Mesenchymal stem cell (in vitro differentiated cells and primary cell): ENCODE data around the gene LDAH.
A peak's percentile ranks its signal among the peaks of the same experiment; 100 is the strongest.

Source experiments
- DNase-seq: peaks from one replicate; pipeline ENCODE4 v3.0.0-alpha.2; 2013
- H2AFZ ChIP-seq: one replicate; pipeline ENCODE4 v1.6.1; 2013; ENCODE audit warnings: low read depth, mild to moderate bottlenecking, control low read depth, inconsistent platforms, low read length, moderate library complexity
- H2AK5ac ChIP-seq: 2 replicates; pipeline ENCODE4 v1.6.1; 2013; ENCODE audit warnings: low read length, moderate library complexity, mild to moderate bottlenecking, inconsistent platforms; ENCODE audit not compliant: severe bottlenecking
- H2BK120ac ChIP-seq: one replicate; pipeline ENCODE4 v1.6.1; 2013; ENCODE audit warnings: low read depth, mild to moderate bottlenecking, inconsistent platforms, low read length, moderate library complexity
- H2BK12ac ChIP-seq, 2 experiments: one replicate each; pipeline ENCODE4 v1.6.1; 2013; ENCODE audit warnings: inconsistent platforms in 2 of 2, low read length in 2 of 2, mild to moderate bottlenecking in 2 of 2, moderate library complexity in 2 of 2, control low read depth in 1 of 2
- H2BK15ac ChIP-seq: one replicate; pipeline ENCODE4 v1.6.1; 2013; ENCODE audit warnings: mild to moderate bottlenecking, low read depth, inconsistent platforms; ENCODE audit not compliant: poor library complexity, severe bottlenecking
- H2BK5ac ChIP-seq: 2 replicates; pipeline ENCODE4 v1.6.1; 2013; ENCODE audit warnings: low read depth, mild to moderate bottlenecking, low read length, control low read depth, inconsistent platforms; ENCODE audit not compliant: poor library complexity, severe bottlenecking
- H3K14ac ChIP-seq, 2 experiments: one replicate each; pipeline ENCODE4 v1.6.1; 2013; ENCODE audit warnings: inconsistent platforms in 2 of 2, low read length in 2 of 2, control low read depth in 1 of 2, mild to moderate bottlenecking in 1 of 2, moderate library complexity in 1 of 2
- H3K18ac ChIP-seq, 2 experiments: one replicate each; pipeline ENCODE4 v1.6.1; 2013; ENCODE audit warnings: inconsistent platforms in 2 of 2, low read length in 2 of 2, control low read depth in 1 of 2, low read depth in 1 of 2, mild to moderate bottlenecking in 1 of 2
- H3K23ac ChIP-seq, 2 experiments: one replicate each; pipeline ENCODE4 v1.6.1; 2013; ENCODE audit warnings: inconsistent platforms in 2 of 2, low read length in 2 of 2, mild to moderate bottlenecking in 2 of 2, moderate library complexity in 2 of 2, control low read depth in 1 of 2
- H3K27ac ChIP-seq: 2 replicates; pipeline ENCODE4 v1.5.1; 2013; ENCODE audit warnings: mild to moderate bottlenecking, moderate library complexity, low read length, control low read depth, inconsistent platforms; ENCODE audit not compliant: poor library complexity, severe bottlenecking
- H3K27me3 ChIP-seq, 2 experiments: 2 replicates each; pipeline versions ENCODE4 v1.6.1 to v1.7.0; 2013; ENCODE audit warnings: low read length in 2 of 2, mild to moderate bottlenecking in 2 of 2, moderate library complexity in 2 of 2, control low read depth in 1 of 2, inconsistent platforms in 1 of 2; ENCODE audit not compliant: control insufficient read depth in 1 of 2, insufficient read depth in 1 of 2
- H3K36me3 ChIP-seq, 2 experiments: 2 replicates each; pipeline versions ENCODE4 v1.6.1 to v1.7.0; 2013; ENCODE audit warnings: low read length in 2 of 2, control low read depth in 1 of 2, inconsistent platforms in 1 of 2, low read depth in 1 of 2, mild to moderate bottlenecking in 1 of 2; ENCODE audit not compliant: insufficient read depth in 2 of 2, control insufficient read depth in 1 of 2
- H3K4ac ChIP-seq, 2 experiments: one replicate each; pipeline ENCODE4 v1.6.1; 2013; ENCODE audit warnings: inconsistent platforms in 2 of 2, low read length in 2 of 2, mild to moderate bottlenecking in 2 of 2, moderate library complexity in 2 of 2, control low read depth in 1 of 2, low read depth in 1 of 2
- H3K4me1 ChIP-seq: 2 replicates; pipeline ENCODE4 v1.6.1; 2013; ENCODE audit warnings: low read depth, low read length, control low read depth; ENCODE audit not compliant: control insufficient read depth, insufficient read depth
- H3K4me2 ChIP-seq: 2 replicates; pipeline ENCODE4 v1.6.1; 2013; ENCODE audit warnings: low read length, mild to moderate bottlenecking, inconsistent platforms; ENCODE audit not compliant: poor library complexity, severe bottlenecking
- H3K4me3 ChIP-seq, 2 experiments: 2 replicates each; pipeline versions ENCODE4 v1.5.1 to v1.7.0; 2013; ENCODE audit warnings: low read length in 2 of 2, mild to moderate bottlenecking in 2 of 2, control low read depth in 1 of 2, low read depth in 1 of 2; ENCODE audit not compliant: insufficient read depth in 1 of 2
- H3K79me1 ChIP-seq: replicated peaks from 2 replicates; pipeline ENCODE4 v1.6.1; 2013; ENCODE audit warnings: mild to moderate bottlenecking, control low read depth, low read length, inconsistent platforms; ENCODE audit not compliant: poor library complexity, severe bottlenecking
- H3K9ac ChIP-seq: 2 replicates; pipeline ENCODE4 v1.7.0; 2013; ENCODE audit warnings: mild to moderate bottlenecking, low read length, moderate library complexity
- H3K9me3 ChIP-seq: 2 replicates; pipeline ENCODE4 v1.7.0; 2013; ENCODE audit warnings: mild to moderate bottlenecking, low read length; ENCODE audit not compliant: control insufficient read depth
- H4K8ac ChIP-seq: one replicate; pipeline ENCODE4 v1.6.1; 2013; ENCODE audit warnings: inconsistent platforms, mild to moderate bottlenecking, low read length, moderate library complexity
- H4K91ac ChIP-seq: one replicate; pipeline ENCODE4 v1.6.1; 2013; ENCODE audit warnings: mild to moderate bottlenecking, low read length, inconsistent platforms
- WGBS: methylation state at CpG from one replicate; pipeline ENCODE4 v1.1.7; 2013; ENCODE audit warnings: mixed read lengths; 5-methylcytosine and 5-hydroxymethylcytosine counted together

LDAH gene

DNA sequence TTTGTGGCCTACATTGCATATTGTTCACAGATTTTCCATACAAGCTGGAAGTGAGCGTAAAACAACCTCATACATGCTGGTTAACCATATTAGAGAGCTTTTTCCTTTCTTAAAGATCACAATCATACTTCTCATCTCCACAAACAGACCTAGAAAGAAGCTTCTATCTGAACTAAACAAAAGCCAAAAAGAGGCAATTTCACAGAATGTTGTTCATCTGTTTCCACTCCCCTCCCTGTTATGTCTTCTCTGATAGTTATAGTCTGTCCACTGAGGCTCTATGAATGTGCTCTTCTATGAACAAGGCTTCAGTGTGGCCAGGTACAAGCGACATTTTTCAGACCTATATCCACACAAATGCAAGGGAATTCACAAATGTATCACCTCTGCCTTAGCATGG is 63.4 kb downstream of the LDAH start:
- Histone ChIP-seq H2AFZ (no peak overlapping the region), H2BK12ac (no peak overlapping the region), H3K4me2 (no peak overlapping the region), H3K14ac (no peak overlapping the region), H3K4ac (no peak overlapping the region), H2AK5ac (no peak overlapping the region), H3K9ac (no peak overlapping the region), H2BK5ac (no peak overlapping the region), H3K18ac (no peak overlapping the region), H4K8ac (no peak overlapping the region), H3K27me3 (no peaks in the 10 kb centered on the region), H3K4me3 (no peak overlapping the region), H2BK120ac (no peak overlapping the region), H4K91ac (no peak overlapping the region), H2BK15ac (no peak overlapping the region), H3K36me3 (peaks cover 4 to 7% of the 10 kb centered on the region in 2 experiments), H3K9me3 (peaks cover 6% of the 10 kb centered on the region), H3K23ac (no peak overlapping the region), H3K79me1 (peaks cover 11% of the 10 kb centered on the region), H3K27ac (no peak overlapping the region), H3K4me1 (no peaks in the 10 kb centered on the region)
- DNase-seq: no peak
- 98% methylated on average over 2 of the region's 2 CpGs for WGBS

DNA sequence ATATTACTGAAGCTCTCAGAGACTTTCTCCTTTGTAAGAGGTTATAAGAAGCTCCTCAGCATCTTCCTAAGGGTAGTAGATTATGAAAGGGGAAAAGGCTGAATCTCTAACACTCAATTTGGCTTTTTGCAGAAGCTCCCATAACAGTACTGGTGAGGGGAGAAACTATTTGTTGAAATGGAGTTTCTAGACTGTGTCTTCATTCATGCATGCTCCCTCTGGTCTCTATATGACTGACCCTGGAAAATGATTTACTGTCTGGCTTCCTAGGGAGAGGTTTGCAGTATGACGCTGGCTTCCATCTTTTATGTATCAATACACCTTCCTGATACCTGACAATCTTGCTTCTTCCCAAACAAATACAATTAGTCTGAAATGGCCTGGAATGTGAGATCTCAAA is 63.9 kb downstream of the LDAH start:
- no peak overlapping the region for H3K9ac ChIP-seq
- H2AK5ac ChIP-seq: no peak overlapping the region
- H3K23ac ChIP-seq: no peak overlapping the region
- H2AFZ ChIP-seq: no peak overlapping the region
- no peak overlapping the region for H2BK120ac ChIP-seq
- H3K79me1 ChIP-seq: peaks cover 11% of the 10 kb centered on the region
- peaks cover 6% of the 10 kb centered on the region for H3K9me3 ChIP-seq
- no peak overlapping the region for H3K4me2 ChIP-seq
- H4K8ac ChIP-seq: no peak overlapping the region
- H3K27me3 ChIP-seq: no peaks in the 10 kb centered on the region
- H3K27ac ChIP-seq: no peak overlapping the region
- H3K18ac ChIP-seq: no peak overlapping the region
- no peak overlapping the region for H3K4me3 ChIP-seq
- H2BK12ac ChIP-seq: no peak overlapping the region
- H2BK15ac ChIP-seq: no peak overlapping the region
- no peak overlapping the region for H3K4ac ChIP-seq
- no peak for DNase-seq
- H3K4me1 ChIP-seq: no peaks in the 10 kb centered on the region
- peaks cover 4 to 7% of the 10 kb centered on the region in 2 experiments for H3K36me3 ChIP-seq
- H3K14ac ChIP-seq: no peak overlapping the region
- no peak overlapping the region for H2BK5ac ChIP-seq
- 100% methylated on average over 1 of the region's 1 CpG for WGBS
- H4K91ac ChIP-seq: no peak overlapping the region

DNA sequence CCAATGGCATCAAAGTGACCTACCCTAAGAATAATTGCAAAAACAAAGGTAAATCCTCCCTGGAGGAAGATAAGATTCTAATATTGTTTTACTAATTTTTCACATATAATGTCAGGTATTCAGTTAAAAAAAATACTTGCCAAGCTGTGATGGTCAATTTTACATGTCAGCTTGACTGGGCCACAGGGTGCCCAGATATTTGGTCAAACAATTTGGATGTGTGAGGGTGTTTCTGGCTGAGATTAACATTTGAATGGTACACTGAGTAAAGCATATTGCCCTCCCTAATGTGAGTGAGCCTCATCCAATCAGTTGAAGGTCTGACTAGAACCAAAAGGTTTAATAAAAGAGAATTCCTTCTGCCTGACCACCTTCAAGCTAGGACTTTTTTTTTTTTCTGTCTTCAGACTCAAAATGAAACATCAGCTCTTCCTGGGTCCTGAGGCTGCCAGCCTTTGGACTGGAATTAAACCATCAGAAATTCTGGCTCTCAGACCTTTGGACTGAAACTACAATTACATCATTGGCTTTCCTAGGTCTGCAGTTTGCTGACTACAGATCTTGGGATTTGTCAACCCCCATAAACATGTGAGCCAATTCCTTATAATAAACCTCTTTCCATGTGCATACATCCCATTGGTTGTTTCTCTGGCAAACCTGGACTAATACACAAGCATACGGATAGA is 65.4 kb downstream of the LDAH start:
- Histone ChIP-seq H3K27me3 (no peaks in the 10 kb centered on the region), H3K9ac (no peak overlapping the region), H2BK15ac (no peak overlapping the region), H3K23ac (no peak overlapping the region), H4K91ac (no peak overlapping the region), H3K4me1 (no peaks in the 10 kb centered on the region), H2BK12ac (no peak overlapping the region), H3K4me2 (no peak overlapping the region), H2BK120ac (no peak overlapping the region), H3K27ac (no peak overlapping the region), H3K9me3 (peaks cover 8% of the 10 kb centered on the region), H2AK5ac (no peak overlapping the region), H3K14ac (no peak overlapping the region), H3K4me3 (no peak overlapping the region), H2BK5ac (no peak overlapping the region), H2AFZ (no peak overlapping the region), H3K18ac (no peak overlapping the region), H3K36me3 (peaks cover 4 to 11% of the 10 kb centered on the region in 2 experiments), H4K8ac (no peak overlapping the region), H3K4ac (no peak overlapping the region), H3K79me1 (peaks cover 14% of the 10 kb centered on the region)
- DNase-seq: no peak
- no CpG with 5 or more reads among the region's 1 CpG for whole genome bisulfite sequencing

DNA sequence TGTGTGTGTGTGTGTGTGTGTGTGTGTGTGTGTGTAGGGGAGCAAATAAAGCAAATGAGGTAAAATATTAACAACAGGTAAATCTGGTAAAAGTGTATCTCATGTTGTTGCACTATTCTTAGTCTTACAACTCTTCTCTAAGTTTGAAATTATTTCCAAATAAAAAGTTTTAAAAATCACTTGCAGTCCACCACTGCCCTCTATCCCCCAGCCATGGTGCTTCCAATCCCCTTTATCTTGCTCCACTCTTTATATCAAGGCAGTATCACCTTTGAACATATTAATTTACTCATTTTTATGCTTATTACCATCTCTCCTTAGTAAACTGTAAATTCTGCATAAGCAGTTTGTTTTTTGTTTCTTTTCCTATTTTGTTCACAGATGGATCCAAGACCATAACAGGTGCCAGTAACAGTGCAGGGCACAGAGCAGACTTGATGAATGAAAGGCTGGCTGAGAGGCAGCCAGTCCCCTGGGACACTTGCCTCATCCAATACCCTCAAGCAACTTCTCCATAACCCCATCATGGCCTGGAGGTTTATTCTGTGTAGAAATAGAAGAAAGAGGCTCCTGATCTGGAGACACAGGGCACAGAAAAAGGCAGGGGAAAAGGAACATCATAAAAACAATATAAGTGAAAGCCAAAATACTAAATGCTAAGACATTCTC is 67.6 kb downstream of the LDAH start:
- Histone ChIP-seq H2BK12ac (no peak overlapping the region), H2BK5ac (no peak overlapping the region), H3K4ac (no peak overlapping the region), H2BK15ac (no peak overlapping the region), H3K18ac (no peak overlapping the region), H3K27me3 (no peaks in the 10 kb centered on the region), H4K91ac (no peak overlapping the region), H2AFZ (no peak overlapping the region), H3K27ac (peak overlapping the region; percentile 21), H3K23ac (no peak overlapping the region), H3K9me3 (peaks cover 8% of the 10 kb centered on the region), H4K8ac (no peak overlapping the region), H3K14ac (no peak overlapping the region), H3K4me2 (no peak overlapping the region), H3K4me3 (no peak overlapping the region), H3K4me1 (no peaks in the 10 kb centered on the region), H3K9ac (no peak overlapping the region), H2BK120ac (no peak overlapping the region), H3K79me1 (peaks cover 18% of the 10 kb centered on the region), H3K36me3 (peaks cover under 1 to 11% of the 10 kb centered on the region in 2 experiments), H2AK5ac (no peak overlapping the region)
- no peak for DNase-seq
